SHP77 treated with DMSO at 0.1 percent for 48 hours (cell line): ENCODE results near the gene PHYKPL.
A peak's percentile ranks its signal among the peaks of the same experiment; 100 is the strongest.
"Not testable (repeated sequence)": the region's sequence is repeated elsewhere in the genome, so short reads cannot be mapped to it uniquely, and the experiment has no call there.

Experiments used
- DNase-seq: peaks from one replicate; lab custom pipeline; 2025; lab: John Stamatoyannopoulos, UW

Gene PHYKPL

GRCh38 chr5:178206166-178207101 lies 26.2 kb downstream of the PHYKPL start:
- no peak for DNase-seq

- no peak for DNase-seq
These were observed 26.9 kb downstream of the PHYKPL start for GRCh38 chr5:178205749-178206047.

- DNase-seq: no peak
These were observed 27.5 kb downstream of the PHYKPL start for GRCh38 chr5:178204935-178205748.

- DNase-seq: peak; percentile 77
These were observed 28.2 kb downstream of the PHYKPL start, which contains the start of gene HNRNPAB for GRCh38 chr5:178204182-178204934. Gene HNRNPAB (plus strand): TSS chr5:178204533. CDS start chr5:178204838, 305 bp downstream.

- DNase-seq: no peak
These were observed 28.9 kb downstream of the PHYKPL start for GRCh38 chr5:178203670-178204181.

GRCh38 chr5:178202541-178202940 lies 30.1 kb downstream of the PHYKPL start:
- no peak for DNase-seq

- no peak for DNase-seq
These were observed 30.7 kb downstream of the PHYKPL start for GRCh38 chr5:178201927-178202235.

GRCh38 chr5:178201221-178201926 lies 31.2 kb downstream of the PHYKPL start:
- DNase-seq: no peak

GRCh38 chr5:178199581-178200434 lies 32.8 kb downstream of the PHYKPL start:
- DNase-seq: no peak

- no peak for DNase-seq
These were observed 33.9 kb downstream of the PHYKPL start for GRCh38 chr5:178198706-178199105.

GRCh38 chr5:178198151-178198550 lies 34.5 kb downstream of the PHYKPL start:
- DNase-seq: not testable (repeated sequence)

GRCh38 chr5:178196986-178197385 lies 35.6 kb downstream of the PHYKPL start:
- no peak for DNase-seq

- DNase-seq: no peak
These were observed 36.3 kb downstream of the PHYKPL start for GRCh38 chr5:178196281-178196812.

- no peak for DNase-seq
These were observed 38.6 kb downstream of the PHYKPL start for GRCh38 chr5:178194026-178194425.

- no peak for DNase-seq
These were observed 39.3 kb downstream of the PHYKPL start for GRCh38 chr5:178193251-178193809.

GRCh38 chr5:178192787-178193186 lies 39.8 kb downstream of the PHYKPL start:
- DNase-seq: no peak

- no peak for DNase-seq
These were observed 40.4 kb downstream of the PHYKPL start for GRCh38 chr5:178192244-178192643.

- no peak for DNase-seq
These were observed 40.9 kb downstream of the PHYKPL start for GRCh38 chr5:178191661-178192060.

- no peak for DNase-seq
These were observed 43.2 kb downstream of the PHYKPL start for GRCh38 chr5:178189433-178189832.

GRCh38 chr5:178187014-178187413 lies 45.6 kb downstream of the PHYKPL start, which contains the start of gene GMCL2:
Gene GMCL2 (minus strand): TSS chr5:178187371. CDS start chr5:178187299, 72 bp downstream.
- DNase-seq: no peak
